Esophagus muscularis mucosa (tissue), 4 donors: ENCODE measurements around the gene XPNPEP1. TPM values are rescaled to one million over a fixed set of nuclear protein-coding genes. Genes with fewer than 3 reads are reported as not detected.
A peak's percentile ranks its signal among the peaks of the same experiment; 100 is the strongest.

Experiments
- DNase-seq: peaks from one replicate; pipeline ENCODE4 v3.0.0-alpha.2; 2017; ENCODE audit errors: extremely low spot score
- H3K27ac ChIP-seq, 4 donors: fragments of 200-600 bp; sonication (generic); replicated peaks in 1 of 4; 1 replicate in 3 of 4; 2 replicates in 1 of 4; pipeline ENCODE4 v1.5.1; 2016 to 2019; ENCODE audit warnings: mild to moderate bottlenecking in 1 of 4
- H3K27me3 ChIP-seq, 4 donors: fragments of 200-600 bp; sonication (generic); one replicate each; pipeline versions ENCODE4 v1.5.1 to v1.6.0; 2016 to 2019
- H3K36me3 ChIP-seq, 4 donors: fragments of 200-600 bp; sonication (generic); one replicate each; pipeline ENCODE4 v1.5.1; 2016 to 2019
- H3K4me1 ChIP-seq, 4 donors: fragments of 200-600 bp; sonication (generic); one replicate each; pipeline ENCODE4 v1.5.1; 2016 to 2019
- H3K4me3 ChIP-seq, 4 donors: fragments of 200-600 bp; sonication (generic); 1 replicate in 2 of 4; 2 replicates in 2 of 4; pipeline ENCODE4 v1.5.1; 2016 to 2019; ENCODE audit warnings: mild to moderate bottlenecking in 4 of 4, moderate library complexity in 1 of 4
- H3K9me3 ChIP-seq, 4 donors: fragments of 200-600 bp; sonication (generic); 1 replicate in 3 of 4; 2 replicates in 1 of 4; pipeline ENCODE4 v1.5.1; 2016 to 2019
- EP300 ChIP-seq: sonication (generic); formaldehyde crosslinking; IDR thresholded peaks from one replicate; pipeline ENCODE4 v1.6.1; 2017; ENCODE audit warnings: antibody characterized with exemption
- POLR2A ChIP-seq: fragments of 450-650 bp; IDR thresholded peaks from one replicate; pipeline ENCODE4 v1.6.1; 2017; ENCODE audit warnings: antibody characterized with exemption, moderate library complexity, mild to moderate bottlenecking, low read depth
- POLR2AphosphoS5 ChIP-seq, 2 donors: sonication (generic); formaldehyde crosslinking; IDR thresholded peaks; one replicate each; pipeline ENCODE4 v1.6.1; 2017; ENCODE audit warnings: antibody characterized with exemption in 2 of 2
- WGBS: methylation state at CpG from one replicate; pipeline ENCODE4 v1.1.5; 2018; 5-methylcytosine and 5-hydroxymethylcytosine counted together
- intact Hi-C: fragments of 100-400 bp; cut with DNase I; formaldehyde crosslinking; loops from one replicate; pipeline ENCODE4 v1.15.1; 2023
- total RNA-seq, 4 donors: library from RNA; depleted of rRNA; stranded (reverse); fragments of >200 nt; gene quantifications; one replicate each; pipeline versions ENCODE4 v1.1.0 to v1.2.1, GENCODE V29; 2016
- TF ChIP-seq, protein P1 (sequence below), 3 experiments: fragments of 200-600 bp in 2 of 3; fragments of 450-650 bp in 1 of 3; sonication (generic) in 2 of 3; IDR thresholded peaks; one replicate each; pipeline ENCODE4 v1.5.1; 2017 to 2019; ENCODE audit warnings: antibody characterized with exemption in 3 of 3, mild to moderate bottlenecking in 2 of 3, moderate library complexity in 1 of 3

XPNPEP1 gene
- total RNA-seq, 4 donors from 2014 or later: 43.2 to 61.9 (median 48.8) TPM

DNA sequence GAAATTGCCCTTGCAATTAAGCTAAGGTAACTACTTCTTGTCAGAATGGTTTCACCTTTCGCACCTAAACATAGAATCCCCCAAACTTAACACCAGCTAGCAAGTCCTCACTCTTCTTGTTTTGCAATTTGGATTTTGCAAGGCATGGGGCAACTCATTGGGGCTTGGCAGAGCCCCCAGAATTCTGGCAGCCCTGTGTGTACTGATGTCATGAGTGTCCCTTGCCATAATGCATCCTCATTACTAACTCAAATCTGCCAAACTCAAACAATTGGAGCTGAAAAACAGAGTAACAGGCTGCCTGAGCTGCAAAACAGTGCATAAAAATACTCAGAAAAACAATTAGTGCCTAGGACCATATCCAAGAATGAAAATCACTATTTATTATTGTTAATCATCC is 7.9 kb upstream of the XPNPEP1 start:
- Histone ChIP-seq H3K27me3 (no peaks in the 10 kb centered on the region), H3K4me1 (peaks cover 17 to 24% (median 21%) of the 10 kb centered on the region in 4 donors), H3K36me3 (no peaks in the 10 kb centered on the region), H3K27ac (peak overlapping the region in 1 of 4 donors; percentile 22), H3K9me3 (no peaks in the 10 kb centered on the region), H3K4me3 (no peak overlapping the region)
- TF ChIP-seq, protein P1, sequence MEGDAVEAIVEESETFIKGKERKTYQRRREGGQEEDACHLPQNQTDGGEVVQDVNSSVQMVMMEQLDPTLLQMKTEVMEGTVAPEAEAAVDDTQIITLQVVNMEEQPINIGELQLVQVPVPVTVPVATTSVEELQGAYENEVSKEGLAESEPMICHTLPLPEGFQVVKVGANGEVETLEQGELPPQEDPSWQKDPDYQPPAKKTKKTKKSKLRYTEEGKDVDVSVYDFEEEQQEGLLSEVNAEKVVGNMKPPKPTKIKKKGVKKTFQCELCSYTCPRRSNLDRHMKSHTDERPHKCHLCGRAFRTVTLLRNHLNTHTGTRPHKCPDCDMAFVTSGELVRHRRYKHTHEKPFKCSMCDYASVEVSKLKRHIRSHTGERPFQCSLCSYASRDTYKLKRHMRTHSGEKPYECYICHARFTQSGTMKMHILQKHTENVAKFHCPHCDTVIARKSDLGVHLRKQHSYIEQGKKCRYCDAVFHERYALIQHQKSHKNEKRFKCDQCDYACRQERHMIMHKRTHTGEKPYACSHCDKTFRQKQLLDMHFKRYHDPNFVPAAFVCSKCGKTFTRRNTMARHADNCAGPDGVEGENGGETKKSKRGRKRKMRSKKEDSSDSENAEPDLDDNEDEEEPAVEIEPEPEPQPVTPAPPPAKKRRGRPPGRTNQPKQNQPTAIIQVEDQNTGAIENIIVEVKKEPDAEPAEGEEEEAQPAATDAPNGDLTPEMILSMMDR (IDR thresholded peaks at IDR 0.05): no peak
- TF ChIP-seq POLR2A (no peak), EP300 (no peak)
- intact Hi-C loops: no loop called here
- no peak for DNase-seq
- WGBS: 94% methylated on average over 1 of the region's 1 CpG

- no peak for DNase-seq
- TF ChIP-seq, protein P1 (IDR thresholded peaks at IDR 0.05): no peak
- TF ChIP-seq POLR2A: no peak
- no peak for TF ChIP-seq EP300
- no peak for TF ChIP-seq POLR2AphosphoS5 (IDR thresholded peaks at IDR 0.05)
- peaks cover 9 to 11% (median 10%) of the 10 kb centered on the region in 4 donors for H3K4me1 ChIP-seq
- H3K9me3 ChIP-seq: no peaks in the 10 kb centered on the region
- no peaks in the 10 kb centered on the region for H3K36me3 ChIP-seq
- intact Hi-C loops: no loop called here
- 59% methylated on average over 3 of the region's 3 CpGs for whole genome bisulfite sequencing
- H3K27ac ChIP-seq: peak overlapping the region in 1 of 4 donors; percentile 22
- no peaks in the 10 kb centered on the region for H3K27me3 ChIP-seq
- no peak overlapping the region for H3K4me3 ChIP-seq
Measured at GRCh38 chr10:109929501-109930219, 6.3 kb upstream of the XPNPEP1 start.

DNA sequence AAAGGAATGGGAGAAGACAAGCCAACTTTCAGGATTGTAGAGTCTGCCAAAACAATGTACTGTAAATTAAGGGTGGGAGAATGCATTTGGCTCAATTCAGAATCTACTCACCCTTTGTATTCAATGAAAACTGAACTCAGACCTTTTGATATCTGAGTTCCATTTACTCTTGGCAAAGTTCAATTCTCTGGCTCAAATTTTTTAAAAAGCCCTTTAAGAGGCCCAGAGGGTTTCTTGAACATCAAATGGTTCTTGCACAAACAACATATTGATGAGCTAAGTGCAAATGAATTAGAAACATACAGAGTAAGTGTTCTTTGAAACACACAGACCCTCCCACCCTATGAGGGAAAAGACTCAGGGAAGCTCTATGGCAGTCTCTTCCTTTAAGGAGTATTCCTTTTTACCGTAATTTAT is 5.2 kb upstream of the XPNPEP1 start:
- intact Hi-C loops: no loop called here
- Histone ChIP-seq H3K9me3 (no peaks in the 10 kb centered on the region), H3K4me3 (no peak overlapping the region), H3K27ac (peak overlapping the region in 1 of 4 donors; percentile 22), H3K27me3 (no peaks in the 10 kb centered on the region), H3K36me3 (no peaks in the 10 kb centered on the region), H3K4me1 (peaks cover 3 to 8% (median 7%) of the 10 kb centered on the region in 4 donors)
- TF ChIP-seq POLR2AphosphoS5 (IDR thresholded peaks at IDR 0.05) (no peak), EP300 (no peak), POLR2A (no peak)
- TF ChIP-seq, protein P1 (IDR thresholded peaks at IDR 0.05): no peak
- DNase-seq: no peak
- WGBS: 93% methylated on average over 1 of the region's 1 CpG

DNA sequence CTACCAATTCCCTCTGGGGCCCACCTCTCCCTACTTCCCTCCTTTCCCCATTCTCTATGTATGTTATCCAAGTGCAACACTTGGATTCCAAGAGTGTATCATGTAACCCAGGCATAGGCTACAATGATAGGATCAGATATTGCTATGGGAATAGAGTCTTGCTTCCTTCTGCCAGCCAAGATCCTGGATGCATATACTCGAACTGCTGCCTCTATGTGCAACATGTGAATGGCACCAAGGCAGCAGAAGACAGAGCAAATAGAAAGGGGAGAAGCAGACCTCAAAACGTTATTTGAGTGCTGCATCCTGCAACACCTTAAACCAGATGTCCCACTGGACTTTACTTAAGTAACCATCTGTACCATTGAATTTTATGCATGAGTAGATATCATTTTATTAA is 3.5 kb upstream of the XPNPEP1 start:
- no peaks in the 10 kb centered on the region for H3K9me3 ChIP-seq
- 86% methylated on average over 2 of the region's 2 CpGs for WGBS
- no peaks in the 10 kb centered on the region for H3K27me3 ChIP-seq
- no peak overlapping the region for H3K4me3 ChIP-seq
- H3K27ac ChIP-seq: no peak overlapping the region
- no peaks in the 10 kb centered on the region for H3K36me3 ChIP-seq
- H3K4me1 ChIP-seq: peaks cover 11 to 19% (median 18%) of the 10 kb centered on the region in 4 donors
- DNase-seq: no peak
- intact Hi-C loops: no loop called here
- TF ChIP-seq POLR2A: no peak
- TF ChIP-seq, protein P1 (IDR thresholded peaks at IDR 0.05): no peak
- TF ChIP-seq EP300: no peak
- no peak for TF ChIP-seq POLR2AphosphoS5 (IDR thresholded peaks at IDR 0.05)
